ENCODE results near the gene SPG7.

GRCh38 chr16:89466920-89467319 lies 41.3 kb upstream of the SPG7 start:
- TF ChIP-seq, protein P1, sequence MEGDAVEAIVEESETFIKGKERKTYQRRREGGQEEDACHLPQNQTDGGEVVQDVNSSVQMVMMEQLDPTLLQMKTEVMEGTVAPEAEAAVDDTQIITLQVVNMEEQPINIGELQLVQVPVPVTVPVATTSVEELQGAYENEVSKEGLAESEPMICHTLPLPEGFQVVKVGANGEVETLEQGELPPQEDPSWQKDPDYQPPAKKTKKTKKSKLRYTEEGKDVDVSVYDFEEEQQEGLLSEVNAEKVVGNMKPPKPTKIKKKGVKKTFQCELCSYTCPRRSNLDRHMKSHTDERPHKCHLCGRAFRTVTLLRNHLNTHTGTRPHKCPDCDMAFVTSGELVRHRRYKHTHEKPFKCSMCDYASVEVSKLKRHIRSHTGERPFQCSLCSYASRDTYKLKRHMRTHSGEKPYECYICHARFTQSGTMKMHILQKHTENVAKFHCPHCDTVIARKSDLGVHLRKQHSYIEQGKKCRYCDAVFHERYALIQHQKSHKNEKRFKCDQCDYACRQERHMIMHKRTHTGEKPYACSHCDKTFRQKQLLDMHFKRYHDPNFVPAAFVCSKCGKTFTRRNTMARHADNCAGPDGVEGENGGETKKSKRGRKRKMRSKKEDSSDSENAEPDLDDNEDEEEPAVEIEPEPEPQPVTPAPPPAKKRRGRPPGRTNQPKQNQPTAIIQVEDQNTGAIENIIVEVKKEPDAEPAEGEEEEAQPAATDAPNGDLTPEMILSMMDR (IDR thresholded peaks at IDR 0.05), result no peak
- no peak for TF ChIP-seq POLR2A (IDR thresholded peaks at IDR 0.05)

Measured in esophagus squamous epithelium (tissue), 4 donors.